Hepatocyte (in vitro differentiated cells): ENCODE results near the gene SLC39A11.

ENCODE experiments used
- CTCF ChIP-seq: fragments of 200-600 bp; sonication (generic); IDR thresholded peaks from 2 replicates; pipeline ENCODE4 v1.5.1; 2016; ENCODE audit warnings: antibody characterized with exemption, mild to moderate bottlenecking; ENCODE audit not compliant: poor library complexity
- EZH2 ChIP-seq: fragments of 200-600 bp; sonication (generic); IDR thresholded peaks from 2 replicates; pipeline ENCODE4 v1.6.1; 2016; ENCODE audit warnings: antibody characterized with exemption, mild to moderate bottlenecking, borderline replicate concordance

GRCh38 chr17:72644492-72644891 is 448.0 kb downstream of the SLC39A11 start:
- TF ChIP-seq EZH2 = no peak
- no peak for TF ChIP-seq CTCF
